IgD-negative memory B cell (primary cell): ENCODE data around the gene SLAIN2. TPM values are rescaled to one million over a fixed set of nuclear protein-coding genes. Genes with fewer than 3 reads are reported as not detected.

Experiments used
- H3K27ac Mint-ChIP-seq, 3 donors: one replicate each; pipeline ENCODE4 v1.8.0; 2020 to 2022; ENCODE audit warnings: mild to moderate bottlenecking in 3 of 3, mixed read lengths in 3 of 3, moderate library complexity in 1 of 3
- H3K27me3 Mint-ChIP-seq: one replicate; pipeline ENCODE4 v1.8.0; 2021; ENCODE audit warnings: mixed read lengths
- H3K36me3 Mint-ChIP-seq: one replicate; pipeline ENCODE4 v1.8.0; 2020; ENCODE audit warnings: mild to moderate bottlenecking, mixed read lengths
- H3K4me1 Mint-ChIP-seq, 3 donors: one replicate each; pipeline ENCODE4 v1.8.0; 2020 to 2022; ENCODE audit warnings: mixed read lengths in 3 of 3, mild to moderate bottlenecking in 1 of 3
- H3K4me3 Mint-ChIP-seq, 4 donors: one replicate each; pipeline ENCODE4 v1.8.0; 2020 to 2022; ENCODE audit warnings: mild to moderate bottlenecking in 4 of 4, mixed read lengths in 4 of 4, moderate library complexity in 3 of 4
- H3K9me3 Mint-ChIP-seq, 3 donors: one replicate each; pipeline ENCODE4 v1.8.0; 2020 to 2021; ENCODE audit warnings: mixed read lengths in 3 of 3, mild to moderate bottlenecking in 1 of 3
- polyA plus RNA-seq: library from polyadenylated mRNA; unstranded; fragments of 300-500 nt; fragmentation: Illumina TruSeq; gene quantifications from one replicate; pipeline ENCODE4 v1.2.3, GENCODE V29; 2021

SLAIN2 gene
- polyA plus RNA-seq, 1 donor from 2014 or later = 18.3 TPM

- no peak overlapping the region for H3K27ac Mint-ChIP-seq
- no peaks in the 10 kb centered on the region for H3K36me3 Mint-ChIP-seq
- no peak overlapping the region for H3K4me3 Mint-ChIP-seq
- no peaks in the 10 kb centered on the region for H3K4me1 Mint-ChIP-seq
- H3K9me3 Mint-ChIP-seq = no peaks in the 10 kb centered on the region
- H3K27me3 Mint-ChIP-seq = peaks cover 2% of the 10 kb centered on the region
These were observed 17.0 kb upstream of the SLAIN2 start for GRCh38 chr4:48324281-48324680.

- H3K27ac Mint-ChIP-seq = no peak overlapping the region
- no peaks in the 10 kb centered on the region for H3K9me3 Mint-ChIP-seq
- no peak overlapping the region for H3K4me3 Mint-ChIP-seq
- peaks cover 4% of the 10 kb centered on the region for H3K36me3 Mint-ChIP-seq
- no peaks in the 10 kb centered on the region for H3K4me1 Mint-ChIP-seq
- H3K27me3 Mint-ChIP-seq = peaks cover 5% of the 10 kb centered on the region
These were observed 12.1 kb upstream of the SLAIN2 start for GRCh38 chr4:48329193-48329592.

GRCh38 chr4:48329976-48330375 is 11.4 kb upstream of the SLAIN2 start:
- Mint-ChIP-seq H3K4me3 (no peak overlapping the region), H3K9me3 (no peaks in the 10 kb centered on the region), H3K27ac (no peak overlapping the region), H3K27me3 (peaks cover 5% of the 10 kb centered on the region), H3K4me1 (no peaks in the 10 kb centered on the region), H3K36me3 (peaks cover 4% of the 10 kb centered on the region)

DNA sequence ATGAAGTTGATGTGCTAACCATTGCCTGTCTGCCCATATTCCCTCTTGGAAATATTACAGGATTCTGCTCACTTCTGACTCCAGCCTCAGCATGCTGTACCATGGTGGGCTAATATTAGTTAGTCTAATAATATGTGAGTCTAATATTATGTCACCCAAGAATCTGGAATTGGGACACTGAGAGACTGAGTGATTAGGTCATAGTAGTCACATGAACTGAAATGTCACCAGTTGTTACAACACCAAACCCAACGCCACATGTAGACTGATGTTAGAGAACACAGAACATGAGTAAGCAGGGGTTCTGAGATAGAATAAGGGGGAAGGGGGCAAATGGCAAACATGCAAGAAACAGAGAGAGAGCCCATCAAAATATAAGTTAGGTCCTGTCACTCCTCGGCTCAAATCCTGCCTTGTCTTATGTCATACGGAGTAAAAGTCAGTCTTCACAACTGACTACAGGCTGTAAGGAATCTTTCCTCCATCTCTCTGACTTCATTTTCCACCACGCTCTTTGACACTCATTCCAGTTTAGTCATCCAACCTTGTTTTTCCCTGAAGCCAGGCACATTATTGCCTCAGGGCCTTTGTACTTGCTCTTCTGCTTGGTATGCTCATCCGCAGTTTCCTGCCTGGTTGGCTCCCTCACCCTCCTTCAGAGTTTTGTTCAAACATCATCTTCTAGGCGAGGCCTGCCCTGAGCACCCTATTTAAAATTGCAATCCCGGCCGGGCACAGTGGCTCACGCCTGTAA is 9.6 kb upstream of the SLAIN2 start:
- Mint-ChIP-seq H3K27me3 (peaks cover 5% of the 10 kb centered on the region), H3K27ac (no peak overlapping the region), H3K9me3 (no peaks in the 10 kb centered on the region), H3K36me3 (peaks cover 4% of the 10 kb centered on the region), H3K4me1 (no peaks in the 10 kb centered on the region), H3K4me3 (no peak overlapping the region)

- no peaks in the 10 kb centered on the region for H3K4me1 Mint-ChIP-seq
- no peak overlapping the region for H3K4me3 Mint-ChIP-seq
- peaks cover 5% of the 10 kb centered on the region for H3K27me3 Mint-ChIP-seq
- no peak overlapping the region for H3K27ac Mint-ChIP-seq
- peaks cover 4% of the 10 kb centered on the region for H3K36me3 Mint-ChIP-seq
- no peaks in the 10 kb centered on the region for H3K9me3 Mint-ChIP-seq
These were observed 8.7 kb upstream of the SLAIN2 start for GRCh38 chr4:48332661-48333060.

DNA sequence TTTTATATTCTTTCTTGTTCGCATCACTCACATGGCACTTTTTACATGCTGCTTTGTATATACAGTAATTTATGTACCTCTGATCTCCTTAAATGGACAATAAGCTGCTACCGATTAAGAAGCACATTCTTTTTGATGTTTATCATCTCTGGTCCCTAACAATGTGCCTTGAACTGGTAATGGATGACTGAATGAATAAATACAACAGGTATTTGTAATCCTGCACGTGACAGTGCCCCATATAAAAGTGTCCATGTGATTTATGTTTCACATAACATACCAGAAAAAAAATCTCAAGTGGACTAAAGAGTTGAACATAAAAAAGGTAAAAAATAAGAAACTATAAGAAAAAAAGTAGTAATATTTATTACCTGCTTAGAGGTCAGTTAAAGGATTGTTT is 7.7 kb upstream of the SLAIN2 start:
- Mint-ChIP-seq H3K4me1 (no peaks in the 10 kb centered on the region), H3K9me3 (no peaks in the 10 kb centered on the region), H3K4me3 (no peak overlapping the region), H3K36me3 (peaks cover 4% of the 10 kb centered on the region), H3K27me3 (peaks cover 3% of the 10 kb centered on the region), H3K27ac (no peak overlapping the region)

DNA sequence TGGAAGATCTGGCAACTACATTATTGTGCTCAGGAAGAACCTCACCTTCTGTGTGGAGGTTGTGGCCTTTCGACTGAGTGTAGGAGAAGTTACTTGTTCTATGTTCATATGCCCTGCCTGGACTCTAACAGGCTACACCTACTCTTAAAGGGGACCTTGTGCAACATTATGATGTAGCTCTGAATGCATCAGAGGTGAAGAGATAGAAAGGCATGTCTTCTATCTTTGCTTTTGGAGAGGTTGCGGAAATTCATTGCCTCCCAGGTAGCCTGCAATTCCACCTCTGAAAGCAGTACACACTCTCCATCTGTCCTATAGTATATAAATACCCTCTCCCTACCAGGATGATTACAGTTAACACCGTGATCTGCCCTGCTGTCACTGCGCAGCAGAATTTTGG is 7.1 kb upstream of the SLAIN2 start:
- Mint-ChIP-seq H3K4me1 (no peaks in the 10 kb centered on the region), H3K4me3 (no peak overlapping the region)

GRCh38 chr4:48334900-48335384 is 6.4 kb upstream of the SLAIN2 start:
- peaks cover 3% of the 10 kb centered on the region for H3K27me3 Mint-ChIP-seq
- H3K36me3 Mint-ChIP-seq = peaks cover 4% of the 10 kb centered on the region
- no peak overlapping the region for H3K4me3 Mint-ChIP-seq
- H3K4me1 Mint-ChIP-seq = peaks cover 0 to under 1% (median 0%) of the 10 kb centered on the region in 3 donors
- H3K9me3 Mint-ChIP-seq = no peaks in the 10 kb centered on the region
- H3K27ac Mint-ChIP-seq = no peak overlapping the region

More for the DNA sequence above, 7.1 kb upstream of the SLAIN2 start:
- no peak overlapping the region for H3K27ac Mint-ChIP-seq
- H3K27me3 Mint-ChIP-seq = peaks cover 3% of the 10 kb centered on the region
- no peaks in the 10 kb centered on the region for H3K9me3 Mint-ChIP-seq
- H3K36me3 Mint-ChIP-seq = peaks cover 4% of the 10 kb centered on the region

- H3K4me1 Mint-ChIP-seq = peaks cover 0 to 6% (median 3%) of the 10 kb centered on the region in 3 donors
These were observed 5.0 kb upstream of the SLAIN2 start for GRCh38 chr4:48336146-48336870.

DNA sequence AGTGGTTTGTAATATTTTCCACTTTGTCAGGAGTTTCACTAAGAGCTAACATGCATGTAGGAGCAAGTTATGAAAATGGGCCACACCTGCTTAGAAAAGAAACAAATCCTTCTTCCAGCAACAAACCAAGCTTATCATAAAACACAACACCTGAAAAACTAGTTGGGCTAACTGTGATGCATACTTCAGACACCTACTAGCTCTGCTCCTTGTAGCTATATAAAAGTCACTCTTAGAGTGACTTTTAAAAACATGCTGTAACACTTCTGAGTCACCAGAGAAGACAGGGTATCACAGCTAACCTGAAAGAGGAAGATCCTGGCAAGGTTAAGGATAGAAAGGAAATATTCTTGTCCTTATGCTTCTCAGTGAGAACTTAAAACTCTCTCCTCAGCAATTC is 3.6 kb upstream of the SLAIN2 start:
- peaks cover 4 to 11% (median 11%) of the 10 kb centered on the region in 3 donors for H3K4me1 Mint-ChIP-seq
- H3K27ac Mint-ChIP-seq = no peak overlapping the region
- H3K9me3 Mint-ChIP-seq = no peaks in the 10 kb centered on the region
- no peaks in the 10 kb centered on the region for H3K27me3 Mint-ChIP-seq
- no peaks in the 10 kb centered on the region for H3K36me3 Mint-ChIP-seq
- peak overlapping the region in 1 of 4 donors; percentile 63 for H3K4me3 Mint-ChIP-seq

More at GRCh38 chr4:48336146-48336870, 5.0 kb upstream of the SLAIN2 start:
- H3K27me3 Mint-ChIP-seq = no peaks in the 10 kb centered on the region
- no peaks in the 10 kb centered on the region for H3K36me3 Mint-ChIP-seq
- no peak overlapping the region for H3K27ac Mint-ChIP-seq
- no peaks in the 10 kb centered on the region for H3K9me3 Mint-ChIP-seq
- H3K4me3 Mint-ChIP-seq = no peak overlapping the region

DNA sequence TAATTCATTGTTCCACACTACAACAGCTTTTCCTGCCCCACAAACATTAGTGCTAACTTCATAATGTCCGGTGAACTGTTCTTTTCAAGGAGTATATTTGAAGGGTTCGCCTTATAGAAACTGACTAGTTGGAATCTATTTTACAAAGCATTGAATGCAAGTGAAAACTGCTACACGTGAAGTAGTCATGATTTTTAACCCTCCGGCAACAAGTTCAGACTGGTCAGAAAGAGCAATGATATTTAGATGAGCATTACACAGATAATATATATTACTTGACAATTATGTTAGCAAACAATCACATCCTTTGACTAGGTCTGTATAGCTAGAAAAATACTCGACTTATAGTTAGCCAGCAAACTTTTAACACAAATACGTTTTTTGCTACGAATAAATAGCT is 1.7 kb upstream of the SLAIN2 start:
- Mint-ChIP-seq H3K4me3 (peak overlapping the region in 1 of 4 donors; percentile 99), H3K27ac (peak overlapping the region in 1 of 3 donors; percentile 94)

GRCh38 chr4:48340276-48340964 is 909 bp upstream of the SLAIN2 start:
- H3K27ac Mint-ChIP-seq = peak overlapping the region; percentile 94 to 97 (median 95)
- no peaks in the 10 kb centered on the region for H3K9me3 Mint-ChIP-seq
- H3K4me3 Mint-ChIP-seq = peak overlapping the region; percentile 97 to 100 (median 99)
- H3K27me3 Mint-ChIP-seq = no peaks in the 10 kb centered on the region
- H3K4me1 Mint-ChIP-seq = peaks cover 20 to 35% (median 26%) of the 10 kb centered on the region in 3 donors
- H3K36me3 Mint-ChIP-seq = no peaks in the 10 kb centered on the region

More for the DNA sequence above, 1.7 kb upstream of the SLAIN2 start:
- no peaks in the 10 kb centered on the region for H3K36me3 Mint-ChIP-seq
- peaks cover 19 to 30% (median 20%) of the 10 kb centered on the region in 3 donors for H3K4me1 Mint-ChIP-seq
- H3K27me3 Mint-ChIP-seq = no peaks in the 10 kb centered on the region
- no peaks in the 10 kb centered on the region for H3K9me3 Mint-ChIP-seq

DNA sequence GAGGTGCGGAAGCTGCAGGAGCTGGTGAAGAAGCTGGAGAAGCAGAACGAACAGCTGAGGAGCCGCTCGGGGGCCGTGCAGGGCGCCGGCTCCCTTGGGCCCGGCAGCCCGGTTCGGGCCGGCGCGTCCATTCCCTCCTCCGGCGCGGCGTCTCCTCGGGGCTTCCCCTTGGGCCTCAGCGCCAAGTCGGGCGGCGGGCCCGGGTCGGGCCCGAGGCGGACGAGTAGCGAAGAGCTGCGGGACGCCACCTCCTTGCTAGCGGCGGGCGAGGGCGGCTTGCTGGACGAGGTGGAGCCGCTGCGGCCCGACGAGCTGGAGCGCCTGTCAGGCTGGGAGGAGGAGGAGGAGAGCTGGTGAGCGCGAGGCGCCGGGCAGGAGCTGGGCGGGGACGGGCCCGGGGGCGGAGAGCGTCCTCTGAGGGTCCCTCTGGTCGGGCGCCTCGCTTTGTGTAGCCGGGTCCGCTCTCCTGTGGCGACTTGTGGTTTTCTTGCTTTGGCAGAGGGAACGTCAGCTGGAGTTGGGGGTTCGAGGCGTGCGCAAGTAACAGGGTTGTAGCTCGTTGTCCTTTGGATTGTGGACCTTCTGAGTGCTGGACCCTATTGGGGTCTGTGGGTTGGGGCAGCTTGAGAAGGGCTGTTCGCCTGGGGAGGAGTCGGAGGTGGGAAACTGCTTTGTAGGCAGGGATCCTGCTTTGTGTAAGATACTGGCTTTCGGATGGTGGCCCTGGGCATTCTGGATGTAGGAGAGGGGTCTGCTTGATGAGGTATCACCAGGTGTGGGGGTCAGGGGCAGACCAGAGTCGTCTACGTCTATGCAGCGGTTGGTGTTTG is 662 bp downstream of the SLAIN2 start:
- H3K27me3 Mint-ChIP-seq = no peaks in the 10 kb centered on the region
- H3K36me3 Mint-ChIP-seq = no peaks in the 10 kb centered on the region
- peak overlapping the region; percentile 94 to 97 (median 97) for H3K27ac Mint-ChIP-seq
- H3K4me1 Mint-ChIP-seq = peaks cover 29 to 44% (median 34%) of the 10 kb centered on the region in 3 donors
- H3K9me3 Mint-ChIP-seq = no peaks in the 10 kb centered on the region
- peak overlapping the region; percentile 97 to 100 (median 99) for H3K4me3 Mint-ChIP-seq

DNA sequence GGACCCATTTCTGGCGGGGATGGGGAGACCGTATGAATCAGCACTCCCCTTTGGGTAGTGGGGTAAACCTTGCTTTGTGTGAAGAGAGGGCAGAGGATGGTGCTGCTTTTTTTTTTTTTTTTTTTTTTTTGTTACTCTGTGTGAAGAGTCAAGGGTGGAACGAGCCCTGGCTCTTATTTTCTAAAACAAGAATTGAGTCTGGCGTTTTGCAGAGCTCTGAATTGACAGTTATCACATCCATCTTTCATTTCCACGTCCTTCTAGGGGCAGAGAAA is 1.2 kb downstream of the SLAIN2 start:
- peak overlapping the region; percentile 97 to 99 (median 98) for H3K4me3 Mint-ChIP-seq
- H3K27ac Mint-ChIP-seq = peak overlapping the region; percentile 48 to 97 (median 94)
- no peaks in the 10 kb centered on the region for H3K27me3 Mint-ChIP-seq
- H3K4me1 Mint-ChIP-seq = peaks cover 29 to 44% (median 34%) of the 10 kb centered on the region in 3 donors
- H3K36me3 Mint-ChIP-seq = no peaks in the 10 kb centered on the region
- H3K9me3 Mint-ChIP-seq = no peaks in the 10 kb centered on the region
